ENCODE data around the gene ZDHHC17.

Gene ZDHHC17

DNA sequence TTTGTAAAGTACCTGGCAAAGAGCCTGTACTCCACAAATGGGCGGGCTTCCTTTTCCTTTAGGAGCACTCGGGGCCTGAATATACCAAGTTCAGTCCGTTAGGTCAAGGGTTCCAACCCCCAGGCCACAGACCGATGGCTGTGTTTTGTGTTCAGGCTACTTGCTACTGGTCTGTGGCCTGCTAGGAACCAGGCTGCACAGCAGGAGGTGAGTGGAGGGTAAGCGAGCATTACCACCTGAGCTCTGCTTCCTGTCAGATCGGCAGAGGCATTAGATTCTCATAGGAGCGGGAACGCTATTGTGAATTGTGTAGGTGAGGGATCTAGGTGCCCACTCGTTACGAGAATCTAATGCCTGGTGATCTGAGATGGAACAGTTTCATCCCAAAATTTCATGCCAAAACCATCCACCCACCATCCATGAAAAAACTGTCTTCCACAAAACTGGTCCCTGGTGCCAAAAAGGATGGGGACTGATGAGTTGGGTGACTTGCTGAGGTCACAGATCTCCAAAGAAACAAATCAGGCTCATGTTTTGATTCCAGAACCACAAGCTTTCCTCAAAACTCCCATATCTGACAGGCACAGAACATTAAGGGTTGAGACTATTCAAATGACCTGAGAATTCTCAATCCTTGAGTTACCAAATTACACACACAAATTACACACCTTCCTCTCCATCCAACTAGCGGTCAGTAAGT lies 110.7 kb downstream of the ZDHHC17 start:
- intact Hi-C loops (cut with DNase I) = no loop called here
- peak in 1 of 10 donors; percentile 32 for DNase-seq

DNA sequence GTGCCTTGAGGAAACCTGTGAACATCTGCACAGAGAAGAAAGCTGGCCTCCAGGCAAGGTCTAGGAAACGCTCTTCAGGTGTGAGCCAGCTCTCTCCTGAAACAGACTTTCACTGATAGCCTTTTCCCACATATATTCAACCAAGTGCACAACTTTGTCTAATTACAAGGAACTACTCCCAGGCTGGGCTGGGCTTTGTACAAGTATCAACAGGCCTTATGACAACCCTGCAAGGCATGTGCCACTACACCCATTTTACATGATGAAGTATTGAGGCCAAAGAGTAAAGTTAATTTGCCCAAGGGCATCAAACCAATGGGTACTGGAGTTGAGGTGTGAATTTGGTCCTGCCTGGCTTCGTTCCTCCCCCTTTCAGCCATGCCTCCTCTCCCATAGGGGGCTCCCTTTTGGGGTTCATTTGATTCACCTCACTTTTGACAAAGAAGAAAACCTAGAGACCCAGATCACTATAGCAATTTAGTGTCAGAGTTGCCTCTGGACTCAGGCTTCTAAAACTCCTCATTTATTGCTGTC lies 112.8 kb downstream of the ZDHHC17 start:
- intact Hi-C loops (cut with DNase I) = no loop called here
- no peak for DNase-seq

DNA sequence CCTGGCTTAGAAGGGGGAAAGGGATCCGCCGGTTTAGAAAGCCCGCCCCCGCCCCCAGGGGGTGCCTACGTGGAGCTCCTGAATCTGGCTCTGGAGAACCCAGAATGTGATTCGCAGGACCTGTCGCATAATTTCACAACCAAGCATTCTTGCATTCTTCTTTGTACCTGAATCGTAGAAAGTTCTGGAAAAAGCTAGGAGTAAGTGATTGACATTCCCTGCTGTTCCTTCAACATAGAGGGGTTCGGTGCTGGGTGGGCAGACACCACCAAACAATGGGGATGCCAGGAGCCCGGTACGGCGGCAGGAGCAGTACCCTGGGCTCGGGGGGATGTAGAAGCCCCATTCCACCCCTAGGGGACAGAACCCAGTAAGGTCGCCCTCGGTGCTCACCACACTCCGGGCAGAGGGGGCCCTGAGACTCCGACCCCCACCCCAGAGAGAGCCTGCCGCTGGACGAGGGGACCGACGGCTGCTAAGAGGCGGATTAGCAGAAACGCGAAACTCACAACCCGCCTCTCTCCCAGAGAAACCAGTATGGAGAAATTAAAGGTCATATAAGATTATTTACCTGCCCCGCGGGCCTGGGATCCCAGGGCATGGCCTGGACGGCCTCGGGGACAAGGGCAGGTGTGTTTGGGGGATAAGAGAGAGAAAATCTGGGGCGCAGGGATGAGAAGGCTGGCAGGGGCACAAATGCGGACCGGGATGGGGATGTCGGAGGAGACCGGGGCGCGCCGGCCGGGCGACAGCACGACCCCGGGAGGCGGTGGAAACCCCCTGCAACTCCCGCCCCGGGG lies 114.4 kb downstream of the ZDHHC17 start:
- intact Hi-C loops (cut with DNase I) = no loop called here
- peak in 2 of 10 donors; percentile 71 to 80 for DNase-seq

DNA sequence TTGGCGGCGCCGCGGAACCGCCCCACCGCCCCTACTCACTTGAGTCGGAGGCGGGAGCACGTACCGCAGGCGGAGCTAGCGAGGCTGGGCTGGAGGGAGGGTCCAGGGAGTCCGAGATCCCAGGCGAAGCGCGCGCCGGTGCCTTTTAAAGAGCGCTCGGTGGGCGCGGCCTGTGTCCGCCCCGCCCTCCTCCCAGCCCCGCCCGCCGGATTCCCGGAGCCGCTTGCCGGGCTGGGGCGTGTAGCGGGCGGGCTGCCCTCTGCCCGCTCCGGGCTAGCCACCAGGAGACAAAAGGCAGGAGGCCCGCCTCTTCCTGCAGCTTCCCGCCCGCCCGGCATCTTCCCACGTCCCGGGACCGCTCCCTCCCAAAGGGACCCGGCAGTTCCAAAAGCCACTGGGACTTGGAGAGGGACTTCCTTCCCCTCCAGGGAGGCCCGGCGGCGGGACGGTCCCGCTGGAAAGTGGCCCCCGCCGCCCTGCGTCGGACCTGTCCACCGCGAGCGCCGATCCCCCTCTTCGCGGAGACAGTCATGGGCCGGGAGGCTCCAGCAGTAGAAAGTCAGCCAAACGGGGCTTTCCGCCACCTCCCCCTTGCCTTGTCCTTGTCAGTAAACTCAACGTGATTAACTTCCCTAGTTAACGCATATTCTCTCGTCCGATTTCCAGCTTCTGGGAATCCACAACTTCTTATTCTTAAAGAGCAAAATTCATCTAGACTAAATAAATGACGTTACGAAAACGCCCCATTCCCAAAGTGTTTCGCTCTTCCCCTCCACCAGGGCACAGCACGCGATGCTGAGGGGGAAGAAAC lies 115.2 kb downstream of the ZDHHC17 start, which contains the start of gene CSRP2:
TSS of gene CSRP2 (minus strand) at position 121 of the 811 bp plus-strand sequence. CDS start 12,759 bp downstream, outside the sequence.
- intact Hi-C loops (cut with DNase I) = no loop called here
- DNase-seq = peak; percentile 64 to 97 (median 79)

DNA sequence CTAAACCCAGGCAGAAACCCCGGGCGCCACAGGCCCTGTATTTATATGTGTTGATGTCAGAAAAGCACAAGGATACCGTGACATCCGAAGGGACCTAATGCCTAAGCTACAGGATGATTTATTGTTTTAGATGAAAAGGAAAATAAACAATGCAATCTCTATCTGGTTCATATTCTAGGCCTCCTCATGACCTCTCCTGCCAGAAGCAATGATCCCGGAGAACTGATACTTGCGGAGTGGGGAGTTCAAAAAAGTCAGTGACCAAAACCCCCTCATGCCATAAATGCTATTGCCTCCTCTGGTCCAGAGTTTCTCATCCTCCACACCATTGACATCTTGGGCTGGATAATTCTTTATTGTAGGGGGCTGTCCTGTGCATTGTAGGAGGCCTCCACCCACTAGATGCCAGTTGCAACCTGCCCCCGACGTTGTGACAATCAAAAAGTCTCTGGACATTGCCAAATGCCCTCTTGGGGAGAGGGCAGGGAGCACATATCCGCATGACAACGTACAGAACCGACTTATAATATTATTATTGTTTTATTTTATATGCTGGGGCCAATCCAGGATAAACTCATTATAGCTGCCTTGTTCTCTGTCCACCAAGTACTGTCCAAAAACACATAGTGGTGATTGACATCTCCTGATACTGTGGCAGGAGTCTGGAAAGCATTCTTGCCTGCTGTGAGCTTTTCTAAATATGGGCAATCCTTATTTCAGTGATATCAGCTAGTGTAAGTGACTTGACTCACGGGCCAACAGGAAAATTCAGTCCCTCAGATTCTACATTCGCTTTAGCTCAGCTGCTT lies 116.0 kb downstream of the ZDHHC17 start:
- DNase-seq = no peak
- intact Hi-C loops (cut with DNase I) = no loop called here

DNA sequence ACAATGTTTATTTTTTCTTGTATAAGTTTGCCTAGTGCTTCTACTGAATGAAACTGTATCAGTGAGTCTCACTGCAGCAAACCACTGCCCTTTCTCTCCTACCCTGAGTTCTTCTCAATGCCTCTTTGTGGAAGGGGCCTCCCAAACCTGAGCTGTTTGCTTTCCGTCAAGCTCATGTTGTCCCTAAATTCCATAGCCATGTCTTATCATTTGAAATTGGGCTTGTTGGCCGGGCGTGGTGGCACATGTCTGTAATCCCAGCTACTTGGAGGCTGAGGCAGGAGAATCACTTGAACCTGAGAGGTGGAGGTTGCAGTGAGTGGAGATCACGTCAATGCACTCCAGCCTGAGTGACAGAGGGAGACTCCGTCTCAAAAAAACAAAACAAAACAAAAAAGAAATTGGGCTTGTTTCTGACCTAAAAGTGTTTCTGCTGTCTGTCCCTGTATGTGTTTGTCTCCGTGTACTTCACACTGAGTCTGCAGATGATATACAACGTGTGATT lies 116.7 kb downstream of the ZDHHC17 start:
- no peak for DNase-seq
- intact Hi-C loops (cut with DNase I) = no loop called here

DNA sequence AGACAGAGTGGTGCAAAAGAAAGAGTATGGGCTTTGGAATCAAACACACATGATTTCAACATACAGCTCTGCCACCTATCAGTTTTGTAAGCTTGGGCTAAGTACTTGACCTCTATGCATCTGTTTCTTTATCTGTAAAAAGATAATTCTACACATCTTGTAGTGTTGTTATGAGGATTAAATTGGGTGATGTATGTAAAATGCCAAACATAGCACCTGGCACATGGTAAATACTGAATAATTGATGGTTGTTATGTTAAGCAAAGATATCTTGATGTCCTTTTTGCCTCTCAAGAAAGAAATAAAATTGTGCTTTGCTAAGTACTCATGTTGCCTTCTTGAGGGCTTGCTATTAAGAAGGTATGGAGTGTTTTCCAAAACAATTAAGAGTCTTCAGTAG lies 117.2 kb downstream of the ZDHHC17 start:
- no peak for DNase-seq
- intact Hi-C loops (cut with DNase I) = no loop called here

DNA sequence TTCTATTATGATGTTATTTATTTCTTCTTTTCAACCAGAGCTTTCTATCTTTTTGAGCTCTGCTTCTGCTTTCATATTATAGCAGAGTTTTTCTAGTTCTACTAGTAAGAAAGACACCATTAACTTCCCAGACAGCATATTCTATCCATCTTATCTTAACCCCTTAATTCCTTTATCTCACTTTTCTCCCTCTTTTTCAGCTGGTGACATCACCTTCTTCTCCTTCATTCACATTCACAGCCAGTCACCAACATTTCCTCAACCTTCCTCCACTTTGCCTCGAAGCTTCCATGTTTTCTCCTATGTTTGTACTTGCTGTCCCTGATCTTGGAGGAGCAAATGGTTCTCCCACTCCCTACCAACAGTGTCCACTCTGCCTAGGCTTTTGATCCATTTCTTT lies 118.5 kb downstream of the ZDHHC17 start:
- intact Hi-C loops (cut with DNase I) = no loop called here
- DNase-seq = no peak

DNA sequence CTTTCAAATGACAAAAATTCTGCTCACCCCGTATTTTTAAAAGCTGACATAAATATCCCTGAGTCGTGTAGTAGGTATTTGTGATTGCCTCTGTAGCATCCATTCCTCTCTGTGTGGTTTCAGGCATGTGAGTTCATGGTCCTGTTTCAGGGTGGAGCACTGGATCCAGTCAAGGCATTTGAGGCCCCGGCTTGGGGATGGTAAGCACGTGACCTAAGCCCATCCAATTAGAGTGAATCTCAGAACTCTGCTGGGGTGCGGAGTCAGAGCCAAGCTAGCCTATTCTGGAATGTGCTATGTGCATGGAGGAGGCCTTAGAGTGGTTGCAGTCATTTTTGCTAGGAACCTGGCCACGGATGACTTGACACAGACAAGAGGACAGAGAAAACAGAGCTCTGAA lies 119.2 kb downstream of the ZDHHC17 start:
- no peak for DNase-seq
- intact Hi-C loops (cut with DNase I) = no loop called here

DNA sequence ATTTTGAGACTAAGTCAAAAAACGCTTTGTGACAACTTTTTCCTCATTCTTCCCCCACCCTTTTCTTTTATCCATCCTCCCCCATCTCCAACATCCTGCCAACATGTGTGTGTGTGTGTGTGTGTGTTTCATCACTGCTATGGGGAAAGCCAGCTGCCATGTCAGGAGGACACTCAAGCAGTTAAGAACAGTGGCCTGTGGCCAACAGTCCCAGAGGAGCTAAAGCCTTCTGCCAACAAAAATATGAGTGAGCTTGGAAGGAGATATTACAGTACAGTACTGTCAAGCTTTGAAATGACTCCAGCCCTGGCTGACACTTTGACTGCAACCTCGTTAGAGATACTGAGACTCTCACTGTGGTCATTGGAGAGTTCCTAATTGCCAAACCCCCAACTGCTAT lies 119.9 kb downstream of the ZDHHC17 start:
- intact Hi-C loops (cut with DNase I) = no loop called here
- no peak for DNase-seq

DNA sequence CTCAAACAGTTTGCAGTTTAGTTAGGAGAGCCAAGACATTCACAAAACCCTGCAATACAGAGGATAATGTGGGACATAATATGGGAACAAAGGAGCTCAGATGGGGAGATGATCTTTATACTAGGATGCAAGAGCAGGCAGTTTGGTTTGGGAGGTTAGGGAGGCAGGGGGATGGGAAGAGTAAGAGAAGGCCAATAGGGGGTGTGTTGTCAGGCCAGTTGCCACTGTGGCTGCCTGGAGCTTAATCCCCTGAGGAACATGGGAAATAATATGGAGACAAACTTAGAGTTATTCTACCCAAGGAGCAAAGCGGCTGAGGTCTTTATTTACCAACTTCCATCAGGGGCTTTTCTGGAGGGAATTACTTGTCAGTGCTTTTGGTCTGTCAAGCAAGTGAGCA lies 124.9 kb downstream of the ZDHHC17 start:
- intact Hi-C loops (cut with DNase I) = no loop called here

DNA sequence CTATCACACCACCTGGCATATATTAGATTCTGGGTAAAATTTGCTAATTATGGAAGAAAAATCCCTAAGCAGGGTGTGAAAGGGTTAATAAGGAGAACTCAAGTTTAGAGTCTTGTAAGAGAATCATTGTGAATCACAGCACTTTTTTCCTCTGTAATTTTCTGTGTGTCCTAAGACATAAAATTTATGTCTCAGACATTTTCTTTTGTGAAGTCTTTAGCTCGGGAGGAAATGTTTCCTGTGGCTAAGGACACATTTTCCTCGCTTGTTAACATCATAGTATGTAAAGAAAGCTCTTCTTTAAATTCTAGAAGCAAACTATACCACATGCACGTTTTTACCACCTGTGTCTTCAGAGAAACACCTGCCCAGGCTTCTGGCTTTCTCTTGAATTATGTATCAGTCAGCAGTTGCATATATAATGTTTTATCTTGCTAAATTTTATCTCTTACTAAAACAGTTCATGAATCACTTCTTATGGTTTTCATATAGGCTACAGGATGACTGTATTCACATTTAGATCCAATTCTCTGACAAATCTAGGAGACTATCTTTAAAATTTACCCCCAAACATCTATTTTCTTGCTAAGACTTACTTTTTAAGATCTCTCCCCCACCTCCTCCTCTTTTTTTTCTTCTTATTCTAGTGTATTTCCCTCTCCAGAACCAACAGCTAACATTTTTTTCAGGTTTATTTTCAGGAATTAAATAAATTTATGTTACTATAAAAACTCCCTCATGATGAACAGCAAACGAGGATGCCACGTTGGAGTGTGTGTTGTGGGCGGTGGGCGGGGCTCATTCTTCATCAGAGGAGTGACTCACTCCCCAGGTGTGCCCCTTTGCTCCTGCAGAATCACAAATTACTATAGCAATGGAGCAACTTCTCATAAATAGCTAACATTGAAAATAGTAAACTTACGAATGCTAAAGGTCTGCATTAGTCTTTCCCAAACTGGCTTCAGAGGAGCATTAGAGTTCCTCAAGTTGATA lies 126.5 kb downstream of the ZDHHC17 start:
- no peak for DNase-seq
- intact Hi-C loops (cut with DNase I) = no loop called here

More for the DNA sequence above, 124.9 kb downstream of the ZDHHC17 start:
- no peak for DNase-seq

DNA sequence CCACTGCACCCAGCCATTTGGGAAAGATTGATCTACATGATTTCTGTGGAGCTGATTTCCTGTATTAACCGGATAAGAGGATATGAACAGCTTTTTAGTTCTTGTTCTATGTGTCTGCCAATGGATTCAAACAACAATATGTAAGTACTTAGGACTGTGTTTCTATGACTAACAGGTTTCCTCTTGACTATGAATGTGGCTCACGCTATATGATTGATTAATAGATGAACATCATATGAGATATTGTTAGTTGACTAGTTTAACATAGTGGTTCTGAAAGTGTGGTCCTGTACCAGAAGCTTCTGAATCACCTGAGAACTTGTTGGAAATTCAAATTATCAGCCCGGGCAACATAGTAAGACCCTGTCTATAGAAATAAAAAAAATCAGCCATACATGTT lies 127.7 kb downstream of the ZDHHC17 start:
- DNase-seq = no peak
- intact Hi-C loops (cut with DNase I) = no loop called here

DNA sequence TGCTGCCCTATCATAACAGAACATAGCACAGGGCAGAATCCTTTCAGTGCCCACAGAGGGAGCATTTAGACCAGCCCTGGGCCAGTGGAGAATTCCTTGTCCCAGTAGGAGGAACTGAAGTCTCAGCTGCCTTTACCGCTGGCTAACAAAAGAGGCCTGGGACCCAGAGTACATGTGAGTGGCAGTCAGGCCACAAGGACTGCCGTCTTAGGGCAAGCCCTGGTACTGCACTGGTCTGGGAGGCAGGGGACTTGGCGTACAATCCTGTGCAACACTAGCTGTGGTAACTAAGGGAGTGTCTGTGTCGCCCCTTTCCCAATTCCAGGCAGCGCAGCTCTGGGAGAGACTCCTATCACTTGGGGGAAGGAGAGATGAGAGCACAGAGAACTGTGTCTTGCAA lies 131.9 kb downstream of the ZDHHC17 start:
- intact Hi-C loops (cut with DNase I) = no loop called here
- no peak for DNase-seq

DNA sequence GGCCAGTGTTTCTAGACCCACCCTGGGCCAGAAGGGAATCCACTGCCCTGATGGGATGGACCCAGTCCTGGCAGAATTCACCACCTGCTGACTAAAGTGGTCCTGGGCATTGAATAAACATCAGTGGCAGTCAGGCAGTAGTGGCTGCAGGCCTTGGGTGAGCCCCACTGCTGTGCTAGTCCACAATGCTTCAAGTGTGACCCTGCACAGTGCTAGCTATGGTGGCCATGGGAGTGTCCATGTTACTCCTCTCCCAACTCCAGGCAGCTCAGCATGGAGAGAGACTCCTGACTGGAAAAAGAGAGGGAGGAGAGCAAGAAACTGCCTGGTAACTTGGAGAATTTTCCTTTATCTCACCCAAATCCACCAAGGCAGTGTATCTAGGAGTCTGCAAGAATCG lies 132.4 kb downstream of the ZDHHC17 start:
- no peak for DNase-seq
- intact Hi-C loops (cut with DNase I) = no loop called here

DNA sequence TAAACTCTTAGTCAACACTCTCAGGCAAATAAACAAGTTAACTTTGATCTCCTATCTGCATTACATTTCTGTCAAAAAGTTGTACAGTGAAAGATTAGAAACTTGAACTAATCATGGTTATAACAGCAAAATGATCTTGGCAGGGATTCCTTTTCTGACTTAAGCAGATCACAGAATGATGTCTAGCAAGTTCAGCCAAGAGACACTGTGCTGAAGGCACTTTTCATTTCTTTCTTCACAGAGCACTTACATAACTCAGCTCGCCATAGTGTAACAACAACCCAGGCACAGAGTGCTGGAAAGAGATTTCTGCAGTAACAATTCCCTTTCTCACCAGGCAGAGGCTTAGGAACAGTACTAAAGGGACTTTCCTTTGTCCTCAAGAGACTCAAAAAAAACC lies 134.5 kb downstream of the ZDHHC17 start:
- intact Hi-C loops (cut with DNase I) = no loop called here
- DNase-seq = no peak

DNA sequence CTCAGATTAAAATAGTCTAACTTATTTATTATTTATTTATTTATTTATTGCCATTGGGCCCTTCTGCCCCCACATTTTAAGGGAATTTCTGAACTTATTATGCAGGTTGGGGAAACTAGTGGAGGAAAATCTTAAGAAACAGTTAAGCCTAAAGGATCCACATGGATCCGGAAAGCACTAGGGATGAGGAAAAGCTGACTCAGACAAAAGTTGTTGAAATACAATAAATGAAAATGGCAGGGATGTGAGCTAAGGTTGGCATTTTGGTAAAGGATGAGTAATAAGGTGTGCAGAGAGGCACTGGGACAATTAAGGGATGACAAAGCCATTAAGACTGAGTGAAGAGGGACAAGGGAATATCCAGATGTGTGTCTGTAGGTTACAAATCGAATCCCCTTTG lies 135.6 kb downstream of the ZDHHC17 start:
- intact Hi-C loops (cut with DNase I) = no loop called here

DNA sequence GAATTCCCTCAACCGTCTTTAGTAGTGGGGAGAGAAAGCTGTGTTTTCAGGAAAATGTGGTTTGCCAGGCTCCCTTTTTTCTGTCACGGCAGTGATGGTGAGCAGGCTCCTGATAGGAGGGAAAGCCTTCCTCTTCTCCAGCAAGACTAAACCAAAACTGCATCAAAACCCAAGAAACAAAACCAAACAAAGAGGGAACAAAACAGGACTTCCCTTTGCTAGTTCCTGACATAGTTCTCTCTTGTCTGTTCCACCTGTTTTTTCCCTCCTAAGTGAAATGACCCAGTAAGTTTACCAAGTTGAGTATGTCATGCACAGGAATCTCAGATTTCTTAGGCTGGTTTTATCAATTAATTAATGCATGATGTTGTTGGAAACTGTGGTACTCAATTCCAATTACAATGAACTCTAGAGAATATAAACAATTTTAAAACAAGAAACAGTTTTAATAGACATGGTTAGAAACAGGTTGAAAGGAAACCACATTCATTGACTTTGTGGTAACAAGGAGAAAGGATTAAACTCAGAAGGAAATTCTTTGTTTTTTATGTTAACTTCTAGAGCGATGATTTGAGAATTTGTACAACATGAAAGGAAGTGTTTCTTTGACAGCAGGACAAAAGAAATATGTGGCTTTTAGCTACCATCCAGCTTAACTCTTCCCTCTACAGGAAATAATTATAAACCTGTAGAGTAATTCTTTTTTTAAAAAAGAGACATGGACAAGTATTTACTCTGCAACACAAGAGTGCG lies 137.9 kb downstream of the ZDHHC17 start:
- intact Hi-C loops (cut with DNase I) = no loop called here
- DNase-seq = no peak

More for the DNA sequence above, 135.6 kb downstream of the ZDHHC17 start:
- DNase-seq = no peak
